Right kidney (tissue), 1 donor: ENCODE results near the gene UGT2B11.
"Not testable (repeated sequence)": the region's sequence is repeated elsewhere in the genome, so short reads cannot be mapped to it uniquely, and the experiment has no call there.

Source experiments
- DNase-seq: peaks from one replicate; pipeline ENCODE4 v3.0.0-alpha.2; 2016

UGT2B11 gene

DNA sequence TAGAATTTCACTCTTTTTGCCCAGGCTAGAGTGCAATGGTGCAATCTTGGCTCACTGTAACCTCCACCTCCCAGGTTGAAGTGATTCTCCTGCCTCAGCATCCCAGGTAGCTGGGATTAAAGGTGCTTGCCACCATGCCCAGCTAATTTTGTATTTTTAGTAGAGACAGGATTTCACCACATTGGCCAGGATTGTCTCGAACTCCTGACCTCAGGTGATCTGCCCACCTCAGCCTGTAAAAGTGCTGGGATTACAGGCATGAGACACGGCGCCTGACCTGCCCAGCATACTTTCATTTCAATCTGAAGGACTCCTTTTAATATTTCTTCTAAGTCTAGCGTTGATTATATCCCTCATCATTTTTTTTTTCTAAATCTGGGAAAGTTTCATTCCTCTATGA, 45.4 kb downstream of the UGT2B11 start:
- DNase-seq = not testable (repeated sequence)

DNA sequence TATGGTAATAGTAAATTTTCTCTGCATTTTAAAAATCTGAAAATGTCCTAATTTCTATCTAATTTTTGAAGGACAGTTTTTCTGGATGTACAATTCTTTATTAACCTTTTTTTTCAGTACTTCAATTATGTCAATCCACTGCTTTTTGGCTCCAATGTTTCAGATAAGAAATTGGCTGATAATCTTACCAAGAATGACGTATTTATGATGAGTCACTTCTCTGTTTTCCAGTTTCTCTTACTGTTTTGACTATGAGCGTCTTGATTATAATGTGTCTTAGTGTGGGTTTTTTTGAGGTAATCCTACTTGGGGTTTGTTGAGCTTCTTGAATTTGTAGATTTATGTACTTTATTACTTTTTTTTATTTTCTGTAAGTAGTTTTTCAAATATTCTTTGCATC, 47.2 kb downstream of the UGT2B11 start:
- no peak for DNase-seq

- not testable (repeated sequence) for DNase-seq
Measured at GRCh38 chr4:69166376-69166775, 48.2 kb downstream of the UGT2B11 start.

- not testable (repeated sequence) for DNase-seq
Measured at GRCh38 chr4:69165707-69166106, 48.8 kb downstream of the UGT2B11 start.

DNA sequence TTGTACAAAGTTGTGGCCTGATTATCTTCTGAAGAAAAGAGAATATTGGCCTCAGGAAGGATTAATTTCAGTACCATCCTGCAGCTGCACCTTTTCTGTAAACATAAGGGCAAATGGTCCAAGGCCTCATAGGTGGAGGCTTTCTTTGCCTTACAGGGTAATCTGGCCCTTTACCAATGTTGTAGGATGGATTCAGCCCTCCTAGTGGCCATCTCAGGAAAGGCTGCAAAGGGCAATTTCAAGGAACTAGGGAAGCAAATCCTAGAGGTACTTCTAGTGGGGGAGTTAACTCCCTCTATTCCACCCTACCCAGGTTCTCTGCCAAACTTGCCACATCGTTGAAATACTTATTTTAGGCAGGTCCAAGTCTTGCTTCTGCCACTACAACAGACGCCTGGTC, 57.6 kb downstream of the UGT2B11 start:
- no peak for DNase-seq

- DNase-seq = no peak
Measured at GRCh38 chr4:69154021-69154420, 60.5 kb downstream of the UGT2B11 start.
